ENCODE measurements around the gene VAV1.

Gene VAV1

DNA sequence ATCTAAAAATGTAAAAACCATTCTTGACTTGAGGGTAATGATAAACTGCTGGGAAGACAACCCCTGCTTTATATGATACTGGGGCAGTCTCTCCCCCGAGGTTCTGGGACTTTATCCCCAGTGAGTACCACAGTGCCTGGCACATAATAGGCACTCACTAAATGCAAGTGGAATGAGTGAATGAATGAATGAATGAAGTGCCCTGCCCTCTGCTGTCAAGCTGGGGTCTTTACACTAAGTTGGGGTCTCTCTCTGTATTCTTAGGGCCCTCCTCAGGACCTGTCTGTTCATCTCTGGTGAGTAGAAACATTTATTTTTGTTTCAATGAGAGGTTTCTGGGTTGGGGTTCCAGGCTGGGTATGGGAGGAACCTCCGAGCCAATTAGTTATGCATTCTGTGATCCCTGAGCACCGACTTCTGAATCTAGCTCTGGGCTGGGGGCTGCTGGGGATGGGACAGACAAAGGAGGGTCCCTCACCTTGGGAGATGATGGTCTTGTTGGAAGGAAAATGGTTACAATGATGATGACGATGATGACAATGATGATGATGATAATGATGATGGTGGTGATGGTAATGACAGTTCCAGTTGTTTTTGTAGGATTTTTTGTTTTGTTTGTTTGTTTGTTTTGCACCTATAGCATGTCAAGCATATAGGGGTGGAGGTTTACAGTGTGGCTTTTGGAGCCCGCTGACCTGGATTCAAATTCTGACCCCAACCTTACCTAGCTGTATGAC is 70.5 kb downstream of the VAV1 start:
- Histone ChIP-seq H3K4me2 (ENCODE audit: low read length, poor library complexity, severe bottlenecking) (no peak overlapping the region), H3K9ac (ENCODE audit: low read length) (no peak overlapping the region), H2BK120ac (ENCODE audit: low read depth, low read length) (no peak overlapping the region), H4K8ac (ENCODE audit: low read length) (no peak overlapping the region), H3K9me3 (ENCODE audit: control insufficient read depth, low read length) (no peaks in the 10 kb centered on the region), H3K14ac (ENCODE audit: low read length in 2 of 2) (no peak overlapping the region), H3K23ac (ENCODE audit: low read length in 2 of 2) (no peak overlapping the region), H3K4ac (ENCODE audit: low read depth in 1 of 2, low read length in 2 of 2) (no peak overlapping the region), H3K18ac (ENCODE audit: low read depth in 1 of 2, low read length in 2 of 2) (no peak overlapping the region), H2BK5ac (ENCODE audit: low read depth, low read length, poor library complexity, severe bottlenecking) (no peak overlapping the region), H3K4me1 (ENCODE audit: control insufficient read depth, insufficient read depth, low read depth, low read length) (no peaks in the 10 kb centered on the region), H3K27me3 (ENCODE audit: control insufficient read depth in 1 of 2, insufficient read depth in 1 of 2, low read length in 2 of 2) (no peaks in the 10 kb centered on the region), H3K79me1 (replicated peaks; ENCODE audit: low read length, poor library complexity, severe bottlenecking) (no peaks in the 10 kb centered on the region), H3K36me3 (ENCODE audit: control insufficient read depth in 1 of 2, insufficient read depth in 2 of 2, low read depth in 1 of 2, low read length in 2 of 2) (no peaks in the 10 kb centered on the region), H3K4me3 (ENCODE audit: insufficient read depth in 1 of 2, low read depth in 1 of 2, low read length in 2 of 2) (no peak overlapping the region), H2AFZ (ENCODE audit: low read depth, low read length) (no peak overlapping the region), H3K27ac (ENCODE audit: low read length, poor library complexity, severe bottlenecking) (no peak overlapping the region), H2AK5ac (ENCODE audit: low read length, severe bottlenecking) (no peak overlapping the region), H4K91ac (ENCODE audit: low read length) (no peak overlapping the region), H2BK12ac (ENCODE audit: low read length in 2 of 2) (no peak overlapping the region), H2BK15ac (ENCODE audit: low read depth, poor library complexity, severe bottlenecking) (no peak overlapping the region)
- 72% methylated on average over 4 of the region's 5 CpGs for WGBS
- DNase-seq: no peak

DNA sequence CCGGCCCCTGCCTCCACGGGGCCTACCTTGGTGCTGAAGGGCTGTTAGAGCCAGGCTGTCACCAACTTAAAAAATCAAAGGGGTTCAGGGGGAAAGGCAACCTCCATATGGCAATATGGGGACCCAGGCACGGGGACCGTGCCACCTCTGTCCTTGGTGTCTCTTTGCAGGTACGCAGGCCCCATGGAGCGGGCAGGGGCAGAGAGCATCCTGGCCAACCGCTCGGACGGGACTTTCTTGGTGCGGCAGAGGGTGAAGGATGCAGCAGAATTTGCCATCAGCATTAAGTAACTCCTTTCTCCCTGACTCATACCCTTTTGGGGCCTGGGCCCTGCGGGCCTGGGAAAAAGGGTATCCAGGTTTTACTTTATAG is 75.3 kb downstream of the VAV1 start:
- Histone ChIP-seq H3K9ac (ENCODE audit: low read length) (no peak overlapping the region), H2BK120ac (ENCODE audit: low read depth, low read length) (no peak overlapping the region), H3K27me3 (ENCODE audit: control insufficient read depth in 1 of 2, insufficient read depth in 1 of 2, low read length in 2 of 2) (no peaks in the 10 kb centered on the region), H2BK15ac (ENCODE audit: low read depth, poor library complexity, severe bottlenecking) (no peak overlapping the region), H4K91ac (ENCODE audit: low read length) (no peak overlapping the region), H3K27ac (ENCODE audit: low read length, poor library complexity, severe bottlenecking) (no peak overlapping the region), H3K4me3 (ENCODE audit: insufficient read depth in 1 of 2, low read depth in 1 of 2, low read length in 2 of 2) (no peak overlapping the region), H3K36me3 (ENCODE audit: control insufficient read depth in 1 of 2, insufficient read depth in 2 of 2, low read depth in 1 of 2, low read length in 2 of 2) (no peaks in the 10 kb centered on the region), H3K4me2 (ENCODE audit: low read length, poor library complexity, severe bottlenecking) (no peak overlapping the region), H3K4me1 (ENCODE audit: control insufficient read depth, insufficient read depth, low read depth, low read length) (no peaks in the 10 kb centered on the region), H3K4ac (ENCODE audit: low read depth in 1 of 2, low read length in 2 of 2) (no peak overlapping the region), H3K18ac (ENCODE audit: low read depth in 1 of 2, low read length in 2 of 2) (no peak overlapping the region), H3K14ac (ENCODE audit: low read length in 2 of 2) (no peak overlapping the region), H3K23ac (ENCODE audit: low read length in 2 of 2) (no peak overlapping the region), H2AFZ (ENCODE audit: low read depth, low read length) (no peak overlapping the region), H3K9me3 (ENCODE audit: control insufficient read depth, low read length) (no peaks in the 10 kb centered on the region), H4K8ac (ENCODE audit: low read length) (no peak overlapping the region), H3K79me1 (replicated peaks; ENCODE audit: low read length, poor library complexity, severe bottlenecking) (no peaks in the 10 kb centered on the region), H2BK12ac (ENCODE audit: low read length in 2 of 2) (no peak overlapping the region), H2AK5ac (ENCODE audit: low read length, severe bottlenecking) (no peak overlapping the region), H2BK5ac (ENCODE audit: low read depth, low read length, poor library complexity, severe bottlenecking) (no peak overlapping the region)
- 85% methylated on average over 10 of the region's 11 CpGs for WGBS
- no peak for DNase-seq

DNA sequence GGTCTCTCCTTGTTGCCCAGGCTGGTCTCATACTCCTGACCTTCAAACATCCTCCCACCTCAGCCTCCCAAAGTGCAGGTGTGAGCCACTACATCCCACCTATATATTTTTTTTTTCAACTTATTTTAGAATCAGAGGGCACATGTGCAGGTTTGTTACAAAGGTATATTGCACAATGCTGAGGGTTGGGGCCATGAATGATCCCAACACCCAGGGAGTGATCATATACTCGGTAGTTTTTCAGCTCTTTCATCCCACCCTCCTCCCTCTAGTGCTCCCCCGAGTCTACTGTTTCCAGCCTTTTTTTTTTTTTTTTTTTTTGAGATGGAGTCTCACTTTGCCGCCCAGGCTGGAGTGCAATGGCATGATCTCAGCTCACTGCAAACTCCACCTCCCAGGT is 76.5 kb downstream of the VAV1 start:
- Histone ChIP-seq H2BK5ac (ENCODE audit: low read depth, low read length, poor library complexity, severe bottlenecking) (no peak overlapping the region), H3K14ac (ENCODE audit: low read length in 2 of 2) (no peak overlapping the region), H2BK120ac (ENCODE audit: low read depth, low read length) (no peak overlapping the region), H2AFZ (ENCODE audit: low read depth, low read length) (no peak overlapping the region), H3K27ac (ENCODE audit: low read length, poor library complexity, severe bottlenecking) (no peak overlapping the region), H4K91ac (ENCODE audit: low read length) (no peak overlapping the region), H3K4me1 (ENCODE audit: control insufficient read depth, insufficient read depth, low read depth, low read length) (no peaks in the 10 kb centered on the region), H3K4me2 (ENCODE audit: low read length, poor library complexity, severe bottlenecking) (no peak overlapping the region), H3K4ac (ENCODE audit: low read depth in 1 of 2, low read length in 2 of 2) (no peak overlapping the region), H3K18ac (ENCODE audit: low read depth in 1 of 2, low read length in 2 of 2) (no peak overlapping the region), H3K36me3 (ENCODE audit: control insufficient read depth in 1 of 2, insufficient read depth in 2 of 2, low read depth in 1 of 2, low read length in 2 of 2) (no peaks in the 10 kb centered on the region), H3K23ac (ENCODE audit: low read length in 2 of 2) (no peak overlapping the region), H3K27me3 (ENCODE audit: control insufficient read depth in 1 of 2, insufficient read depth in 1 of 2, low read length in 2 of 2) (peaks cover 0 to 4% of the 10 kb centered on the region in 2 experiments), H3K9me3 (ENCODE audit: control insufficient read depth, low read length) (no peaks in the 10 kb centered on the region), H2AK5ac (ENCODE audit: low read length, severe bottlenecking) (no peak overlapping the region), H3K4me3 (ENCODE audit: insufficient read depth in 1 of 2, low read depth in 1 of 2, low read length in 2 of 2) (no peak overlapping the region), H4K8ac (ENCODE audit: low read length) (no peak overlapping the region), H3K9ac (ENCODE audit: low read length) (no peak overlapping the region), H3K79me1 (replicated peaks; ENCODE audit: low read length, poor library complexity, severe bottlenecking) (no peaks in the 10 kb centered on the region), H2BK12ac (ENCODE audit: low read length in 2 of 2) (no peak overlapping the region), H2BK15ac (ENCODE audit: low read depth, poor library complexity, severe bottlenecking) (no peak overlapping the region)
- 44% methylated on average over 2 of the region's 3 CpGs for WGBS
- no peak for DNase-seq

DNA sequence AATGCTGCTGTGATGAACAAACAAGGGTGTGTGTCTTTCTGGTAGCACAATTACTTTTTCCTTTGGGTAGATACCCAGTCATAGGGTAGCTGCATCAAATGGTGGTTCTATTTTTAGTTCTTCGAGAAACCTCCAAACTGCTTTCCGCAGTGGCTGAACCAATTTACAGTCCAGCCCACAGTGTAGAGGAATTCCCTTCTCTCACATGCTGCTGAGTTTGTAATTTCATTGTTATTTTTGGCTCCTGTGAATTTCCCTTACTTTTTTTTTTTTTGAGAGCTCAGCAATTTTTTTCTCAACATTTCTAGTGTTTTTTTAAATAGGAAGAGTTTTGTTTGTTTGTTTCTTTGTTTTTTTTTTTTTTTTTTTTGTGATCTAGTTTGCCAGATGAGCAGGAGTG is 77.4 kb downstream of the VAV1 start:
- no peak overlapping the region for H3K4me3 ChIP-seq (ENCODE audit: insufficient read depth in 1 of 2, low read depth in 1 of 2, low read length in 2 of 2)
- H3K23ac ChIP-seq (ENCODE audit: low read length in 2 of 2): no peak overlapping the region
- no peak overlapping the region for H4K91ac ChIP-seq (ENCODE audit: low read length)
- no peak overlapping the region for H3K18ac ChIP-seq (ENCODE audit: low read depth in 1 of 2, low read length in 2 of 2)
- H2BK120ac ChIP-seq (ENCODE audit: low read depth, low read length): no peak overlapping the region
- H3K4ac ChIP-seq (ENCODE audit: low read depth in 1 of 2, low read length in 2 of 2): no peak overlapping the region
- no peak overlapping the region for H3K9ac ChIP-seq (ENCODE audit: low read length)
- H3K27me3 ChIP-seq (ENCODE audit: control insufficient read depth in 1 of 2, insufficient read depth in 1 of 2, low read length in 2 of 2): peaks cover 0 to 13% of the 10 kb centered on the region in 2 experiments
- no peaks in the 10 kb centered on the region for H3K79me1 ChIP-seq (replicated peaks; ENCODE audit: low read length, poor library complexity, severe bottlenecking)
- H2AK5ac ChIP-seq (ENCODE audit: low read length, severe bottlenecking): no peak overlapping the region
- no peak overlapping the region for H3K14ac ChIP-seq (ENCODE audit: low read length in 2 of 2)
- H2BK12ac ChIP-seq (ENCODE audit: low read length in 2 of 2): no peak overlapping the region
- H2BK5ac ChIP-seq (ENCODE audit: low read depth, low read length, poor library complexity, severe bottlenecking): no peak overlapping the region
- DNase-seq: no peak
- H3K4me1 ChIP-seq (ENCODE audit: control insufficient read depth, insufficient read depth, low read depth, low read length): no peaks in the 10 kb centered on the region
- H3K9me3 ChIP-seq (ENCODE audit: control insufficient read depth, low read length): no peaks in the 10 kb centered on the region
- H4K8ac ChIP-seq (ENCODE audit: low read length): no peak overlapping the region
- no peak overlapping the region for H3K4me2 ChIP-seq (ENCODE audit: low read length, poor library complexity, severe bottlenecking)
- H2AFZ ChIP-seq (ENCODE audit: low read depth, low read length): no peak overlapping the region
- WGBS: 93% methylated on average over 2 of the region's 2 CpGs
- H2BK15ac ChIP-seq (ENCODE audit: low read depth, poor library complexity, severe bottlenecking): no peak overlapping the region
- H3K36me3 ChIP-seq (ENCODE audit: control insufficient read depth in 1 of 2, insufficient read depth in 2 of 2, low read depth in 1 of 2, low read length in 2 of 2): no peaks in the 10 kb centered on the region
- no peak overlapping the region for H3K27ac ChIP-seq (ENCODE audit: low read length, poor library complexity, severe bottlenecking)
